NCI-H1694 (cell line): ENCODE data around the gene PRAME.

ENCODE experiments used
- DNase-seq: peaks from one replicate; lab custom pipeline; 2025; lab: John Stamatoyannopoulos, UW

Gene PRAME

DNA sequence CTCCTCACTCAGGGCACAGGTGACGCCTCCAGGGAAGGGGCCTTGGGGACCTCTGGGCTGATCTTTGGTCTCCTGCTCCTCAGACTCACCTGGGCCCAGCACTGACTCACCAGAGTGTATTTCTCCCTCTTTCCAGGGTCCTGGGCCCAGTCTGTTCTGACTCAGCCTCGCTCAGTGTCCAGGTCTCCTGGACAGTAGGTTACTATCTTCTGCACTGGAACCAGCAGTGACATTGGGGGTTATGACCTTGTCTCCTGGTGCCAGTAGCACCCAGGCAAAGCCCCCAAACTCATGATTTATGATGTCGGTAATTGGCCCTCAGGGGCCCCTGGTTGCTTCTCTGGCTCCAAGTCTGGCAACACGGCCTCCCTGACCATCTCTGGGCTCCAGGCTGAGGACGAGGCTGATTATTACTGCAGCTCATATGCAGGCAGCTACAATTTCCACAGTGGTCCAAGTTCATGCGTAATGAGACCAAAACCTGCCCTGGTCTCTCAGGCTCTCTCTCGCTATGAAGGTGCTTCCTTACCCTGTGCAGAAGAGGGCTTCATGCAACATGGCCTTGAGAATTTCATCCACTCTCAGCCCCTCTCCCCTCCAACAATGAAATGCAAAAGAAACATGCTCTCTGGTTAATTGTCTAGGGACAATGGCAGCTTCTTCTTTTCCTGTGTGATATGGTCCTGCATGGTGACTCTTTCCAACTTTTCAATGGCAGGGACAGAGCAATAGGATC lies 21.0 kb upstream of the PRAME start:
- no peak for DNase-seq

DNA sequence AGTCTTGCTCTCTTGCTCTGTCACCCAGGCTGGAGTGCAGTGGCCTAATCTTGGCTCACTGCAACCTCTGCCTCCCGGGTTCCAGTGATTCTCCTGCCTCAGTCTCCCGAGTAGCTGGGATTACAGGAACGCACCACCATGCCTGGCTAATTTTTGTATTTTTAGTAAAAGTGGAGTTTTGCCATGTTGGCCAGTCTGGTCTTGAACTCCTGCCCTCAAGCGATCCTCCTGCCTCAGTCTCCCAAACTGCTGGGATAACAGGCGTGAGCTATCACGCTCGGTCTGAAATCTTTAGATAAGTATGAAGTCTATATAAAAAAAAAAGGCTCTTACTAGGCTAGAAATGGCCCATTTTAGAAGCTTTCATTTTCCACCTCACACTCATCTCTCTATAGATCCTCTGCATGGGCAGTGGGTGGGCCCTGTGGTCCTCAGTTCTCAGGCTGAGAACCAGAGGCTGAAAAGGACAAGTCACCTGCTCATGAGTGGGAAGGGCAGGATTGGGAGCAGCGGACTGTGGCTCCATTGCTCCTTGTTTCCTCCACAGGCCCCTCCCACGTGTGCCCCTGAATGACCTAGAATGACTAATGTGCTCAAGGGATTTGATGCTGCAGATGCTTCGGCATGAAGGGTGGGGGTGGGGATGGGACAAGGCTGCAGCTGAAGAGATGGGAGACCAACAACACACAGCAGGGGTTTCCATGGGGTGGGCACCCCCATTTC lies 19.8 kb upstream of the PRAME start:
- DNase-seq: no peak

DNA sequence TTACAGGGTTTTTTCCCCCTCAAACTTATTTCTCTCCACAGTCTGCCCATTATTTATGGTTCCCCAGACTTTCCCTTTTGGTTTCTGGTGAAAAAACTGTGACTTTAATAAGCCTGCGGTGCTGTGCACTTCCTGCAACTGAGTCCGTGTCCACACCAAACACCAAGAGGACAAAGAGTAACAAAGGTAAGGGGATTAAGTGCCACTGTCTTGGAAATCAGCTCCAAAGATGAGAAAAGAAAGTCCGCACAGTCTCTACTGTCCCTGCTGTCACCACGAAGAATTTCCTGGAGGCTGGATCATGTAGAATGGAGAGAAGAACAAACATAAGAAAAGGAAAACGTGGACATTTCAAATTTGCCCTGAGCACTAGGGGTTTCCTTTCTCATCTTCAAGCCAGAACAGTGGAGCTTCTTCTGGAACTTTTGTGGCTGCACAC lies 17.9 kb upstream of the PRAME start:
- DNase-seq: no peak

DNA sequence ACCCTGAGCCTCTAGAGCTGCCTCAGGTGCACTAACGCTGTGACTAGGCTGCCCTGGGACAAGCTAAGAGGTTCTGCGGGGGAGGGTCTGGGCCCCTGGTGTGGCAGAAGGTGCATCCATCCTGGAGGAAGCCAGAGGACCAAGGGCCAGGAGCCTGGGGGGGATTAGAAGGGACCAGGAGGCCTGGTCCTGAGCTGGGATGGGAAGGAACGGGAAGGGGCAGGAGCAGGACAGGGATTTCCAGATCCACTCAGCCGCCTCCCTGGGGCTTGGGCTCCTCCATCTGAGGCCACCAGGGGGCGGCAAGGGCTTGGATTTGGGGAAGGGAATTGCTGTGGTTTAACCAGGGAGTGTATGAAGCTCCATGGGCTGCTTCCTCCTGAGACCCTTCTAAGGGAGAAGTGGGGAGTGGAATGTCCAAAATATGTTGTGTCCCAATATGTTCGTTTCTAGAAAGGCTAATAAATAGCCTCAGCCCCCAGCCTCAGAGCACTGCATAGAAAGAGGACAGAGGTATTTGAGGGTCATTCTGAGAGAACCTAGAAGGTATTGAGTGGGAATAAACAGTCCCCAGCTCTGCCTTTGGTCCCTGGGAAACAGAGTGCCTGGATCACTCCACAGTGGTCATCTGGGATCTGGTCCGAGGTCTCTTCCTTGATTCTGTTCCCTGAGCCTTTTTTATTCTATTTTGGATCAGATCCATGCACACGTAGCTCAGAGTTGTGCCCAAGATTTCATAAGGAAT lies 17.4 kb upstream of the PRAME start:
- DNase-seq: peak; percentile 31

DNA sequence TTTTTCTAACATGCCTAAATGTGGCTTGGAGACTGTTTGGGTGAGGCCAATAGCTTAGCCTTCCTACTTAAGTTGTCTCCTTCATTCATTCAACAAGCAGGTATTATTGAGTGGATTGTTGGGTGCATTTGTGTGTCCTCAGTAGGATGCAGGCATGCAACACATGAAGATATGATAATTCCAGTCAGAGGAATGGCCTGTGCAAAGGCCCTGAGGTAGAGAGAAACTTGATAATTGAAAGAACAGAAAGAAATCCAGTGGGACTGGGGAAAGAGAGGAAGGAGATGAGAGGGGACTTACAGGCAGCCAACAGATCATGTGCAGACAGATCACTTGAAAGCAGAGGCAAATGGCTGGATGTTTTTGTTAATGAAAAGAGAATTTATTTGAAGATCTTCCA lies 15.3 kb upstream of the PRAME start:
- no peak for DNase-seq

DNA sequence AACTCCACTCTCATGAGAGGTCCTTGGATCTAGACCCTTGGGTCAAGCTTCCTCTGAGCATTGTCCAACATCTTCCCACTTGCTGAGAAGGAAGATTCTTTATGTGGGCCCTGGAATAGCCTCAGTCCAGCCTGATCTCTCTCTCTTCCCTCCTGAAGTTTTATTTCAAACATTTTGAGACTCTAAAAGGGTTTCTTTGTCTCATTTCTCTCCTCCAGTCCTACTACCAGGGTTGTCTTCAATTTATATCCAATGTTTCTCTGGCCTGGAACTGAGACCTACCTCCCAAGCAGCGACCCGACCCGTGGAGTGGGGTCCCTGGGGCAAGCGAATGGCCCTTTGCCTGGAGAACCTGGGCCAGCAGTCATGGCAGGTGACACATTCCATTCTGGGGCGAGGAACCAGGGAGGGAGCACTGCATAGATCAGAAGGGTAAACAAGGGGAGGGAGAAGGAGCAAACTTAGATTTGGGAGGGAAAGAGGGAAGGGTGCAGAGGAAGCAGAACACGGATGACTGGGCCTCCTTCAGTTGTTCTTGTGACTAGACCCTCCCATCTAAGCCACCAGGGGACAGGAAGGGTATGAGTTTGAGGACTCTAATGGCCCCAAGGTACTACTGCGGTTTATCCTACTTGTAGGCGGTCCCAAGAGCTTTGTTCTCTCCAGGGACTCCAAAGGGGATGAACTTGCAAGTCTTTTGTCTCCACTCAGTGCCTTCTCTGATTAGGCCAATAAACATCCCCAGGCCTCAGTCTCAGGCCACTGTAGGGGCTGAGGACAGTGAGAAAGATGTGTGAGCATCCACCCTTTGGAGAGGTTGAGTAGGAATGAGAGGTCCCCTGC lies 14.2 kb upstream of the PRAME start:
- DNase-seq: no peak

DNA sequence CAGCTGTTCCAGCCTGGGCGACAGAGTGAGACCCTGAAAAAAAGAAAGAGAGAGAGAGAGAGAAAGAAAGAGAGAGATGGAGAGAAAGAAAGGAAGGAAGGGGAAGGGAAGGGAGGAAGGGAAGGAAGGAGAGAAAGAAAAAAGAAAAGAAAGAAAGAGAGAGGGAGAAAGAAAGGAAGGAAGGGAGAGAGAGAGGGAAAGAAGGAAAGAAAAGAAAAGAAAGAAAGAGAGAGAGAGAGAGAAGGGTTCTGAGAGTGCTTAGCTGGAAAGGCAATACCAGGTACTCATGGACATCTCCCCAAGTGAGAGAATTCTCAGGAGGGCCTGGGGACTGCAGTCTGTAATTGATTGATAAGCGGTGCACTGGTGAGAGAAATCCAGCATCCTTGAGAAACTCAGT lies 12.8 kb upstream of the PRAME start:
- no peak for DNase-seq

DNA sequence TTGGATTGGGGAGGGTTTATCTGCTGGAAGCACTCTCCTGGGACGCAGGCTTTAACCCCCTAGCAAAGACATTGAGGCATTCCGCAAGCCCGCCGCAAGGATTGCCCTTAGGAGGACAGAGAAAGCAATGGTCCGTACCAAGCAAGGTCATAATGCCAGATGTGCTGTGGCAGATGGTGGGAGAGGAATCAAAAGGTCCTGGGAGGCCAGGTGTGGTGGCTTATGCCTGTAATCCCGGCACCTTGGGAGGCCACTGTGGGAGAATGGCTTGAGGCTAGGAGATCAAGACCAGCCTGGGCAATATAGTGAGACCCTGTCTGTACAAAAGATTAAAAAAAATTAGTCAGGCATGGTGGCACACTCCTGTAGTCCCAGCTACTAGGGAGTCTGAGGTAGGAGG lies 12.4 kb upstream of the PRAME start:
- DNase-seq: no peak

DNA sequence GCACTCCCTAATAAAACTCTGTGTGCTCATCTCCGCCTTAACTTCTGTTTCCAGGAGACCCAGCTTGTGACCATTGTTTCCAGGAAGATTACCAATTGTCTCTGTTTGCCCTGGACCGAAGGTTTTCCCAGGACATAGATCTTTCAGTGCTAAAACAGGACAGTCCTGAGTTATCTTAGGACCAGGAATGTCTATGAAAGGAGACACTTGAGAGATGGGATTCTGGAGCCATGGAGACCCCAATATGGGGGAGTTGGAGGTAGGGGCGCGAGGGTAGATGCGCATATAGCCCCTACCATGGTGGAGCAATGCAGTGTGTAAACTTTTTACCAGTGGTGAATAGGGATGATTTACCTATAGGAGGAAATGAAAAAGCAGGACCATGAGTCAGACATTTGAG lies 10.2 kb upstream of the PRAME start:
- DNase-seq: no peak

DNA sequence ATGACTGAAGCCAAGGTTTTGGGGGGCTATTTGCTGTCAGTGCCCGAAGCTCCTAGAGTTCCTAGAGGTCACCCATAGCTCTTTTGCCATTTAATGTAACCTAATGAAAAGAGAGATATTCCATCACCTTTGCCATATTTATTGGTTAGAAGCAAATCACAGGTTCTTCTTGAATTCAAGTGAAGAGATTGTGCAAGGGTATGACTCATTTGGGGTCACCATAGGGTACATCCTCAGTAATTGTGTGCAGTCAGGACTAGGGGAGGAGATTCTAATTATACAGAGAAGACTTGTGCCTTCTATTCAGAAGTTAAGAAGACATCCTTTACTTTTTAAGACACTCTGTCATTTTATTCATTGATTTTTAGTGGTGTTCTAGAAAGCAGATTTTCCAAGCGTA lies 6.9 kb upstream of the PRAME start:
- no peak for DNase-seq

DNA sequence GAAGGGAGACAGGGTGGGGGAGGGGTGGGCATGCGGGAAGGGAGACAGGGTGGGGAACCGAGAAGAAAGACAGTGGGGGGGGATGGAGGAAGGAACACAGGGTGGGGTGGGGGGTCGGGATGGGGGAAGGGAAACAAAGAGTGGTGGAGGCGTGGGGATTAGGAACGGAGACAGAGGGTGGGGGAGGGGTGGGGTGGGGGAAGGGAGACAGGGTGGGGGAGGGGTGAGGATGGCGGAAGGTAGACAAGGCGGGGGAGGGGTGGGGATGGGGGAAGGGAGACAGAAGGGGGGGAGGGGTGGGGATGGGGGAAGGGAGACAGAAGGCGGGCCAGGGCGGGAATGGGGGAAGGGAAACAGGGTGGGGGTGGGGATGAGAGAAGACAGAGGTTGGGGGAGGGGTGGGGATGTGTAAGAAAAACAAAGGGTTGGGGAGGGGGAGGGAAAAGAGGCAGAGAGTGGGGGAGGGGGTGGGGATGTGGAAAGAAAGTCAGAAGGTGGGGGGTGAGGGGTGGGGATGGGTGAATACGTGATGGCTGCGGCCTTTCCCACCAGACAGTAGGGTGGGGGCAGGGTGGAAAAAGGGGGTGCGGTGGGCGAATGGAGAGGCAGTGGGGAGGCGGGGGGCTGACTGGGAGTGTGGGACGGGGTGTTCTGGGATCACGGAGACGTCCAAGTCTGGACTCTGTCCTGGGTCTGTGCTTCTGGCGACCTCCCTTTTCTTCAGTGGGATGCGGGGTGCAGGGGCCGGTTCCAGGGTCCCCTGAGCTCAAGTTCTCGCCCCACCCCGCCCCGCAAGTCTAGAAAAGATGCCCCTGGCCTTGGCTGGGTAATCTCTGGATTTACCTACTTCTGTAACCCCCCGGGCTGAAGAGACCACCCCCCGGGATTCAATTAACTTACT lies 744 bp downstream of the PRAME start:
- no peak for DNase-seq

DNA sequence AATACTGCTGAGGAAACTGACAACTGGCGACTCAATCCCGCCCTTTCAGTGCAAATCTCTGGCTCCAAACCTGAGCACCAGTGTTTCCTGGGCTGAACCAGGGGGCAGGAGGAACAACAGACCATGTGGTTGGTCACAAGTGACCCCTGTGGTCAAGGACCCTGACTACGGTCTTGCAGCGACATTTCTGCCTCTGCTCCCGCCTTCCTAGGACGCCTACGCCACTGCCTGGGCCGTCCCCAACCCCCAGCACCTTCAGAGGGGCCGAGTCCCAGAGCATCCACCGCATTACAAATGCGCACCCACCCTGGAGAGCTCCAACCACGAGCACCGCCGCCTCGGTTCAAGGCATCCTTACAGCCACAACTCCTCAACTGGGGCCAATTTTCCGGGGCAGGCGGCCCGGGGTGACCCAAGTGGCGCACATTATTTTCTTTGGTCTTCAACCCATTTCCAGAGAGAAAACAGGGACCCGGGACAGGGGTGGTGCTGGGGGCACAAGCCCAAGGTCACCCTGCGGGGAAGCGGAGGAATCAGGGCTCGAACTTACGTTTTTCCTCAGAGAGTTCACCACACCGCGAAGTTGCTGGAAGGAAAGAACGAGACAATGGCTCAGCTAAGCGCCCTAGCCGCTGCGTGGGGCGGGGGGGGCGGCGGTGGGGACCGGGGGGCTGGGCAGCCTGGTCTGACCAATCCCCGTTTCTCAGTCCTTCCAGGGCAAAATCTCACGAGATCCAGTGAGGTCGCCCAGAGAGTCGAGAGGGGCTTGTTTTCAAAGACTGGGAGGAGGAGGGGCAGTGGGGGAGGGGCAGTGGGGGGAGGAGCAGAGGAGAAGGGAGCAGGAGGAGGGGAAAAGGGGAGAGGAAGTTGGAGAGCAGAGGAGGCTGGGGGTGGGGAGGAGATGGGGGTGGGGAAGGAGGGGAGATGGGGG lies 1.8 kb downstream of the PRAME start:
- no peak for DNase-seq

DNA sequence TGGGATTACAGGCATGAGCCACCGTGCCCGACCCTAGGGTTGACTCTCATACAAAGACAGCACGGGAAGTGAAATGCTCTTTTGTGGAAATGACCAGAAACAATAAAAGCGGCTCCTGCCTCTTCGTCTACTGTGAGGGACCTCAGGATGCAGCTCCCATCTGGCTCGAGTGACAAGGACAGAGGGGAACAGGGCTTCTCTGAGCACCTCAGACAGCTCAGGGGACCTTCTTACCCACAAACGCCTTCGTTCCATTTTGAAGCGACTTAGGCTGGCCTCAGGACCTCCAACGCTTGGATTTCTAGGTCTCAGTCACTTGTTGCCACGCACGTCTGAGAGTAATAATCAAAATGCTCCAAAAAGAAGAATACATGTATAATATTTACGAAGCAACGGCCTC lies 2.5 kb downstream of the PRAME start:
- no peak for DNase-seq

DNA sequence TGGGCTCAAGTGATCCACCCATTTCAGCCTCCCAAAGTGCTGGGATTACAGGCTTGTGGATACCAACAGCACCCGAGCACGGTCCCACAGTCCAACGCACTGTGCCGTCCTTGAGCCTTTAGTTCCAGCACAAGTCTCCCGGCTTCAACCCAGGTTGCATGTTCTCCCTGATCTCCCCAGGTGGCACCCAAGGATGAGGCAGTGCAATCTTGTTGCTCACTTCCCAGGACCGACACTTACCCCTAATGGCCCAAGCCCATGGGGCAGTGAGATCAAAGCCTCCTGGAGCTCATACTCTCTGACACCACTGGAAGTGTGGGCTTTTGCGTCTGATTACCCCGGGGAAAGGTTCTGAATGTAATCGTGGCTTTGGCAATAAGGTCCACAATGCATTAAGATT lies 3.5 kb downstream of the PRAME start:
- DNase-seq: no peak

DNA sequence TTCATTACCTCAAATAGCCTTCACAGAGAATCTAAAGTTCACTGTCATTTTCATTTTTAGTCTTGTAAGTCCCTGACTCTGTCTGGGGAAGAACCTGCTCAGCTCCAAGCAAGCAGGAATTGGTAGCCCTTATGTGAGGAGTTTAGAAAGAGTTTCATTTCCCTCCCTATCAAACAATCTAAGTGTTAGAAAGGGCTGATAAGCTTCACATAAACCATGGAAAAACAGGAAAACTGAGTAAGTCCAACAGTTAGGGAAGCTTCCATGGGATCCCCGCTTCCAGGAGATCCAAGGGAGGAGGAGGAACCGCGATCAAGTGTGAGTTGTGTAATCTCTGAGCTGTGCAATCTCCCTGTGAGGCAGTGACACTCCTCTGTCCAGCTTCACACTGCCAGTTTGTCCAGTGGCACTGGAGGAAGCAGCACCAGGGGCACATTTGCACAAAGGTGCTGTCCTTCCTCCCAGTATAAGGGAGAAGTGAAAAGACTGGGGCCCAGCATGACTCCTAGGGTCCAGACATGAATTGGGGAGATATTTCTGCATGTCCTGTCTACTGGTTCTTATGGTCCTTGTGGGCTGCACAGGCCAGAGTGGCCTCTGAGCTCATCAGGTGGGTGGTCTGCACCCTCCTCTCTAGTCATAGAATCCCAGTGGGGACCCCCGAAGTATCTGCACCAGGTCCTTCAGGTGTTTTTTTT lies 4.3 kb downstream of the PRAME start:
- DNase-seq: no peak

DNA sequence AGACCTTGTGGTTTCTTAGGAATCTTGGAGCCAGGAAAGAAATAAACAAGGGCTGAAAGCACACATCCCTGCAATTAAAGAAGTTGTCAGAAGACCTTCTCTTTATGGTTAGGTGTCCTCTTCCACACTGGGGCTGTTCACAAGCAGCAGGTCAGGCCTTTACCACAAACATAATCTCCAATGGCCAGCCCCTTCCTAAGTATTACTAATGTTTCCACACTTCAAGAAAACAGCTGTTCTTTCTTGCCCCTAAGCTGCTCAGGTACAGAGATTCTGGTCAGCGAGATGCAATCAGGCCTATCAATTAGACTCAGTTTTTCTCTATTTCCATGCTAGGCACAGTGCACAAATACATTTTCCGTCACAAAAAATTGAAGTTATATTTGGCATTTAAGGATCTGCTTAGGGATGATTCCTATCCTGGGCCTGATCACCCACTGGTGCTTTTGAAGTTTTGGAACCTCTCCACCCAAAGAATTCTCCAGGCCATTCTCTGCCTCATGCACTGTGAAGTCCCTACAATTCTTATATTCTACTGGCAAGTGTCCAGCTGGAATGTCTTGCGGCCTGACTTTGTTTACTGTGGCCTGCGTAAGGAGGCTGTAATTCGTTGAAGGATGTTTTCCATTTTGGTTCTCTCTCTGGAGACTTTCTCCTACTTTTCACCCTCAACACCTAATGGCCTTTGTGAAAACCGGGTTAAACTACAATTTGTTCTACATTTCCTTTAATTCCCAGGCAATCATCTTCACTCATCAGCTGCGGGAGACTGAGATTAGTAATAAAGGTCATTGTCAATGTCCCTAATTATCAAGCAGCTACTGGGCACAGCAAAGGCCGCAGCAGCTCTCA lies 5.1 kb downstream of the PRAME start:
- no peak for DNase-seq

DNA sequence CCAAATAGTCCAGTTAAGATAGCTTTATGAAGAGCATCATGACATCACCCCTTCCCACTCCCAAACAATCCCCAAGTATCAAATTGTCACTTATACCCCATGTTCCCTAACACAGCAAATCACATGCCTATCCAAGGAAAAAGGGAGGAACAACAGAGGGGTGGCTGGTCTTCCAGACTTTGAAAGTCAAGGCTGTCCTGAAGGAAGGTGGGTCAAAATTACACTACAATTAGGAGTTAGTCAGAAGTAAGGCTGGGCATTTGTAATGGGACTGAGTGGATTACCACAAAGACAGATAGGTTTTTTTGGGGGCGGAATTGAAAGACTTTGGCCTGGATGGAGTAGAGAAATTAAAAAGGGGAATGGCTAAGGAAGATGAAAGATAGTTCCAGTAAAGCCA lies 5.9 kb downstream of the PRAME start:
- DNase-seq: no peak

DNA sequence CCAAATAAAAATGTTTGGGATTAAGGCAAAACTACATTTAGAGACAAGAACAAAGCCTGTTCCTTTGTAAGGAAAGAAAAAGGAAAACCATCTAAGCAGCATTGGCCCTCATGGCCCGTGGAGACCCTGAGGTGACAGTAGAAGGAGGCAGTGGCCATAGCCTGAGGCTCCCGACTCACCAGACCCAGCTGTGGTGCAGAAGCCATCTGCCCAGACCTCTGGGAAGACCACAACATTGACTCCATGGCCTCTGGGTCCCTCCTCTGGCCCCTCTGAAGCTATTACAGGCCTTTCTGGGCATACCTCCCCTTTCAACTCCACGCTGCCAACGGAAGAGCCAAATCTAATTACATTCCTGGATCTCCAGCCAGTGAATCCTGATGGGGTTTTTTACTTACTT lies 6.4 kb downstream of the PRAME start:
- no peak for DNase-seq
